DMS53 (cell line): ENCODE data around the gene EYS.
A peak's percentile ranks its signal among the peaks of the same experiment; 100 is the strongest.
"Not testable (repeated sequence)": the region's sequence is repeated elsewhere in the genome, so short reads cannot be mapped to it uniquely, and the experiment has no call there.

ENCODE experiments used
- DNase-seq: peaks from one replicate; lab custom pipeline; 2025; lab: John Stamatoyannopoulos, UW

The EYS gene

DNA sequence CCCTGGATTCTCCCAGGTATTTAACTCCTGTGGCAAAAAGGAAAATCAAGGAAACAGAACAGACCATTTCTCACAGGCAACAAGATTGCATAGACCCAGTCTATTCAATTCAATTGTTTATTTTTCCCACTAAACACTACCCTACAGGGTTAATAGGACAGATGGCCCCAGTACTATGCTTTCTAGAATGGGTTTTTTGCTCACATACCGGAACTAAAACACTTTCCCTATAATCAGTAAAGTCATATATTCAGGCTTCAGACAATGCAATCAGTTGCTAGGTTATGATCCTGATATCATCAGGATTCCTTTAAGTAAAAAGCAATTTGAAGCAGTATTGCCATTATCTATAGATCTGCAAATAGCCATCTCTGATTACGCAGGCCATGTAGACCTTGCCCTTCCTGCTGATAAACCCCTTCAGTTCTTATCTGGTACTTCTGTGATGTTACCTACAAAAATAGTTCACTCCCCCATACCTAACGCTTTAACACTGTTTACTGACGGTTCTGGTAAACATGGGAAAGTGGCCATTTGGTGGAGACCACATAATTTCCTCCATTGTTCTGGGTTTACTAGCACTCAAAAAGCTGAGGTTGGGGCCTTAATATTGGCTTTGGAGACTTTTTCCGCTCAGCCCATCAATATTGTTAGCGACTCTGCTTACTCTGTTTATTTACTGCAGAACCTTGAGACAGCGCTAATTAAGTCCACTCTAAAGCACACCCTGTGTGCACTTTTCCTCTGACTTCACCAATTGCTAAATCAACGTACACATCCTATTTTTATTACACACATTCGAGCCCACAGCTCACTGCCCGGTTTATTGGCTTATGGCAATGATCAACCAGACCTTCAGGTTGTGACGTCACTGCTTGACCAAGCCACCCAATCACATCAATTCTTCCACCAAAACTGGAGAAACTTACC lies 1405.5 kb downstream of the EYS start:
- no peak for DNase-seq

DNA sequence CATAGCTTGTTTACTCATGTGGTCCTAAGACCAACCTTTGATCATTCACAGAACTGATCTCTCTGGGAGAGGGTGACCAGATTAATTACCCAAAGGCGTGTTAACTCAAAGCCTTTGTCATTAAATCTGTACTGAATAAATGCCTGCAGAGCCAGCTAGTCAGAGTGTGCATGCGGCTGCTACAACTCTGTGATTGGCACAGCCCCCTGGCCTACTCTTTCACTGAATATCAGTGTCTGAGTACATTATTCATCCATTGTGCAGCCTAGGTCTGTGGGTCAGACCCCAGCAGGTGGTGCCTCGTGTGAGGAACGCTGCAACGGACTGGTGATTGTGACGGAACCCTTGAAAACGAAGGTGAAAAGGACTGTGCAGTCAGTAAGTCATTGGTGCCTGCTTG lies 1407.8 kb downstream of the EYS start:
- DNase-seq: no peak

- DNase-seq: no peak
Measured at GRCh38 chr6:64294034-64294433, 1413.0 kb downstream of the EYS start.

DNA sequence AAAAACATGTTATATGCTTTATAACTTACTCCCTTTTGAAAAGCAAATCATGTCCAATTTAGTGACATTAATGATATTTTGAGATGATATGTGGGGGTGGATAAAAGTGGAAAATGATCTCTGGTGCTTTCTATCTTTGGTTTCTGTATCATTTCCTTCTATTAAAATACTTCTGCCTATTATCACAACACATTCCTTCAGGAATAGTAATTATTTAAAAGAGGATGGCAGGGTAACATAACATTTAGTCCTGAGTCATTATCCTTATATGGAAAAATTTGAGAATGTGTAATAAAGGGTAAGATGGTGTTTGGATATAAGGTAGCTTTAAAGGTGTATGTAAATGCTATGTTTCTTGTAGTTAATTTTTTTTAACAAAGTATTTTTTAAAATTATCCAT lies 1413.7 kb downstream of the EYS start:
- no peak for DNase-seq

DNA sequence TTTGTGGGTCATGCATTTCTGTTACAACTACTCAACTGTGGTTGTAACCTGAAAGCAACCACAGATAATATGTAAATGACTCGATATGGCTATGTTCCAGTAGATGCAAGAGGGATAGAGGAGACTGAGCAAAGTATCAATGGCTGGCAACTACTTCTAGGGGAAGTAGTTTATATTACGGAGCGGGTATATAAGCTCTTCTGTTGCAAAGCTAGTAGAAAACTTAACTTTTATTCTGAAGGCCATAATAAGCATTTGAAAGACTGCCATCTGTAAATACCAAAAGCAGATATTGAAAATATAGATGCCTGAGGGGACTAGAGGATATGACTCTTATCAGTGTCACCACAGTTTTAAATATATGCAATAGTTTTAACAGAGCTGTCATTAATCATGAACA lies 1416.2 kb downstream of the EYS start:
- no peak for DNase-seq

DNA sequence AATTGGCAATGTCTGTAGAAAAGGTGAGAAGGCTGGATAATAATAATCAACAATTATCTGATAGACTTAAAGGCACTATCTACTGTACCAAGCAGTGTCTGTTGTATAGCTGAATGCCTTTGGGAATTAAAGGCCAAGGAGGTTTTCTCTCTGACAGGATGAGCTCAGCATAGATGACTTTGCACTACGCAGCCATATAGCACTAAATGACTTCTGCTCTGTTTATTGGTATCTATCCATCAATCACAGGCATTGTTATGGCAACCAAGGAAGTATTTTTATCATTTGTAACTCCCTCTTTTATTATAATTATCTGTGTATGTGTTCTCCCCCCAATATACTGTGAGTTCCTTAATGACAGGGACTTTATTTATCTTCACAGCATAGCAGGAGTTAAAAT lies 1417.1 kb downstream of the EYS start:
- no peak for DNase-seq

- no peak for DNase-seq
Measured at GRCh38 chr6:64288351-64288750, 1418.7 kb downstream of the EYS start.

- no peak for DNase-seq
Measured at GRCh38 chr6:64281167-64281566, 1425.9 kb downstream of the EYS start.

GRCh38 chr6:64280569-64280968 lies 1426.5 kb downstream of the EYS start:
- peak; percentile 67 for DNase-seq

GRCh38 chr6:64270083-64270482 lies 1436.9 kb downstream of the EYS start:
- DNase-seq: no peak

DNA sequence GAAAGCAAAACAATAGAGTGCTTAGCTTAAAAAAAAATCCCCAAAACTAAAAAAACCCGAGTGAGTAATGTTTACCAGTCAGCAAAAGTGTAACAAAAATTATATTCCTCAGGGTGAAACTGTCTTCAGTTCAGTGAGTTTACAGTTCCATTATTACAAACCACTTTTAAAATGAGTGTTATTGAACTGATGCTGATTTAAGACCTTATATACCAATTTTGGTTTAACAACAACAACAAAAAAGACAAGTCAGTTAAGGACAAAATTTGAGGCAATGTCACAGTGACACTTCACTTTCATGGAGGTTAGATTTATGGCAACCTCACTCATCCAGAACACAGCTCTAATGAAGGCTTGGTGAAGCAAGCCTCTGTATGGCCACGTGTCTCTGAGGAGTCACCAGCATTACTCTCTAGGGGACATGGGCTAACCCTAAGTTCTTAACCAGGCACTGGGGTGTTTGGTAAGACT lies 1440.6 kb downstream of the EYS start:
- DNase-seq: peak; percentile 6

- no peak for DNase-seq
Measured at GRCh38 chr6:64263778-64264177, 1443.2 kb downstream of the EYS start.

DNA sequence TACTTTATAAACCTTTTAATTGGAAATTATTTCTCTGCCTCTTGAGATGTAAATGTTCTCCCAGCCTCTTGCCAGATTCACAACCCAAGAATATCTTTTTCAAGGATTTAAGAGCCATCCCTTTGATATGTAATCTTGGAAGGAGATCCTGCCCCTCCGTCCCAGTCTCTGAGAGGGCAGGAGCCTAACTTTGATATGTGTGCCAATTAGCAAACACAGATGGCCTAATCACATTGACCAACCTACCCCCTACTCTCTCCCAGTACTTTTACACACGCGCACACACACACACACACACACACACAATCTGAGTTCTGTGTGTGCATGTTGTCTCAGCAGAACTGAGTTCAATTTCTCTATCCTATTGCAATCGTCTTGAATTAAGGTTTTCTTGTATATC lies 1447.7 kb downstream of the EYS start:
- no peak for DNase-seq

- peak; percentile 46 for DNase-seq
Measured at GRCh38 chr6:64258752-64259151, 1448.3 kb downstream of the EYS start.

DNA sequence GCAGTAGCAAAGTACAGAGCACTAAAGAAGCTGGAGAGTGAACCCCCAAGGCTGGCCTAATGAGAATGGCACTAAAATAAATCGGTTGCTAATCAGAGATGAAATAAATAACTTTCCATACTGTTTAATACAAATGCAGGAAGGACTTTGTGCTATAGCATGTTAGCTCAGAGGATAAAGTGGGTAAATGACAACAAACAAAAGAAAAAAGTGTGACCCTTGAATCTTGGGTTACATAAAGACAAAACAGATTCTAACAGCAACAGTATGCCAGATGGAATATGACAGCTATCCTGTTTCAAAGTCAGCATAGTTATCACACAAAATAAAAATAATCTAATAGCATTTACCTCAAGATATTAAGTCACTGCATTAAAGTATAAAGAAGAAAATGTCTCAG lies 1448.7 kb downstream of the EYS start:
- DNase-seq: peak; percentile 23

- DNase-seq: no peak
Measured at GRCh38 chr6:64257586-64257985, 1449.4 kb downstream of the EYS start.

DNA sequence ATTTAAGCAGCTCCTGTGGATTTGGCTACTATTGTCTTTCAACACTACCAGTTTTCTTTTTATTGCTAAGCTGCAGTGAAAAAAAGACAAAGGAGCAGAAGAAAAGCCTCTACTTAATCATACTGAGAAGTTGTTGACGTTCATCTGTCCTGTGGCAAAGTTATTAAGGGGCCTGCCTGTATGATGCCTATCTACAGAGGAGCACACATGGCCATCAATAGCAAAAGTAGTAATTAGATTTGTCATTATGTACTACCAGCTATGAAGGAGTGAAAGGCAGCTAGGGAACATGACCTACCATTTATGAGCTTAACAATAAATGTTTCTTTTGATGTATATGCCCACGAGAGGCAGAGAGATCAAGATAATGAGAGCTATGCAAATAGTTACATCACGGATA lies 1450.5 kb downstream of the EYS start:
- peak; percentile 47 for DNase-seq

DNA sequence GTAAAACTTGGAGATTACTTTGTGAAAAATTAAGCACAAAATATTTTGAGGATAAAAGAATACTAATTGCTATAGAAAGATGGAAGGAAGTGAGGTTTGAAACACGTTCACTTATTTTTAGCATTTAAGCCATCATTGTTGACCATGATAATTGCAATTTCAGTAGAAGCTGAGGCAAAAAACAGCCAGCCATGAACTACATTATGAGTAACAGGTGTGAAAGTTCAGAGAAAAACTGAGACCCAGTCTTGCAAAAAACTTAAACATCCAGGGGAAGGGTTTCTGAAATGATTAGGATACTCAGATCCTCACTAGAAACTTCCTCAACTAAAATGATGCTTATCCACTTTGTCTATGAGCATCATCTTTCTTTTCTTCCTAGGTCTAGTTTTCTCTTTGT lies 1452.0 kb downstream of the EYS start:
- DNase-seq: peak; percentile 28

DNA sequence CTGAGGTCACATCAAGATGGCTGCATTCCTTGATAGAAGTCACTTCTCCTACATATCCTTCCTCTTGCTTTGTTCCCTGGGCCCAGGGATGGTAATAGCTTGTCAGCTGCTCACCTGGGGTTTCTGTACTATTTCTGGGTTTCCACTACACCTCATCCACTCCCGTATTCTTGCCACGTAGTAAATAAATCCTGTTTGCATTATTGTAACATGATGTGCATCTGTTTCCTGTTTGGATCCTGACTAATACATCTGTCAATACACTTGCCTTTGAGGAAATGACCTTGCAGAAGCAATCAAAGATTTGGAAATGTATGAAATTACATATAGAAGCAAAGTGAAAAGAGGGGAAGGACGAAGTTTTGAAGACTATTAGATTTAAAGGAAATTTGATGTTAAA lies 1452.5 kb downstream of the EYS start:
- DNase-seq: peak; percentile 97

DNA sequence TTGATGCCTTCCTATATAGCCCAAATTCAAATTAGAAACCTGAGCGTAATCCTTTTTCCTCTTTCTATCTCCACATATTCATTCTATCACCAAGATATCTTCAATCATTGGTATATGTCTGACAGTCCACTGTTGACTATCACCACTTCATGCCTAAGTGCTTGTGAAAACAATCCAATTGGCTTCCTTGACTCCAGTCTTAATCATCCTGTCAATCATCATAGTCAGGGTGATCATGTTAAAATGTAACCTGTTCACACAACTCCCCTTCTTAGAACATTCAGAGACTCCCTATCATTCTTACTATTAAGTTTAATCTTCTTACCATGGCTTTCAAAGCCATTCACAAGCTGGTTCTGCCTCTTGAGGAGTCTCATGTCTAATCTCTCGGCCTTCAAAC lies 1454.8 kb downstream of the EYS start:
- peak; percentile 81 for DNase-seq

GRCh38 chr6:64250126-64250525 lies 1456.9 kb downstream of the EYS start:
- DNase-seq: no peak

- DNase-seq: peak; percentile 26
Measured at GRCh38 chr6:64249115-64249514, 1457.9 kb downstream of the EYS start.

GRCh38 chr6:64243618-64244017 lies 1463.4 kb downstream of the EYS start:
- no peak for DNase-seq

DNA sequence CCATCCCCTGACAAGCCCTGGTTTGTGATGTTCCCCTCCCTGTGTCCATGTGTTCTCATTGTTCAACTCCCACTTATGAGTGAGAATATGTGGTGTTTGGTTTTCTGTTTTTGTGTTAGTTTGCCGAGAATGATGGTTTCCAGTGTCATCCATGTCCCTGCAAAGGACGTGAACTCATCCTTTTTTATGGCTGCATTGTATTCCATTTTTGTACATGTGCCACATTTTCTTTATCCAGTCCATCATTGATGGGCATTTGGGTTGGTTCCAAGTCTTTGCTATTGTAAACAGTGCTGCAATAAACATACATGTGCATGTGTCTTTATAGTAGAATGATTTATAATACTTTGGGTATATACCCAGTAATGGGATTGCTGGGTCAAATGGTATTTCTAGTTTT lies 1468.1 kb downstream of the EYS start:
- DNase-seq: not testable (repeated sequence)
